Skeletal muscle cell (primary cell): Measurements from ENCODE around the gene MRAS.

Source experiments
- DNase-seq: peaks from one replicate; pipeline ENCODE4 v3.0.0-alpha.2; 2010; ENCODE audit warnings: low read depth
- H3K4me3 ChIP-seq: 2 replicates; pipeline ENCODE4 v1.5.1; 2011; ENCODE audit warnings: low read depth, mild to moderate bottlenecking, control low read depth, low read length, moderate library complexity

MRAS gene

DNA sequence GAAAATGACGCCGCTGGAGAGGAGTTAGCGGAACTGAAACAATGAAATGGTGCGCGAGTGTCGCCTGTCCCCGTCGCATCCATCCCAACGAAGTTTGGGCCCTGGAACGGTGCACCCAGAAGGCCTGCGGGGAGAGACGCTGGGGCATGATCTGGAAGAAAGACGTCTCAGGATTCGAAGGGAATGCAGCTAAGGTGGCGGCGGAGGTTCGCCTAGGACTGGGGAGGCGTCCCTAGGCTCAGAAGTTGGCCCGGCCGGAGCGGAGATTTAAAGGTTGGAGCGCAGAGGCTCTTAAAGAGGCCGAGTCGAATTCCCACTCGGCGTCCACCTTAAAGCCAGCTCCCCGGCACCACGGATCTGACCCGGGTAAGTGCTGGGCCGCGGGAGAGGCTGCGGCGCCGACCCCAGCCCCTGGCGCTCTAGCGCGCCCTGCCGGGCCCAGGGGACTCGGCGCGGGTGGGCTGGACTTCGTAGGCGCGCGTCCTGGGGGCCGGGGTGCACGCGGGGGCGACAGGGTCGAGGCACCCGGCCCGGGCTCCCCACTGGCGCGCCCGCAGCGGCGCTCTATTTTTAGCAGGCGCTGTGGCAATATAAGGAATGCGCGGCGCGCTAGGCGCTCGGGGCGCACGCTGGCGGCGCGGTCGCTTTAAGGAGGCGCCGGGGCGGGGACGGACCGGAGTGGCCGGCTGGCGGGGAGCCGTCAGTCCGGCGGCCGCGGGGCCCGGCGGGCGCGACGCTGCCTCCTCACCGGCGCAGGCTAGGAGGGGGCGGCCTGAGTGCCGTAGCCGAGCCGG, at the start of gene MRAS:
MRAS (plus strand) TSS at position 620 of the 794 bp plus-strand sequence. CDS start 24,305 bp downstream, outside the sequence.
- no peak for DNase-seq
- peak within 1 kb of the TSS; percentile 66 for H3K4me3 ChIP-seq

GRCh38 chr3:138300647-138301046, 47.7 kb upstream of the MRAS start:
- no peak overlapping the region for H3K4me3 ChIP-seq
- no peak for DNase-seq

- DNase-seq: no peak
- no peak overlapping the region for H3K4me3 ChIP-seq
Measured at GRCh38 chr3:138303474-138303873, 44.9 kb upstream of the MRAS start.

GRCh38 chr3:138307899-138308298, 40.5 kb upstream of the MRAS start:
- DNase-seq: no peak
- H3K4me3 ChIP-seq: no peak overlapping the region

GRCh38 chr3:138308783-138309182, 39.6 kb upstream of the MRAS start:
- H3K4me3 ChIP-seq: no peak overlapping the region
- DNase-seq: no peak

DNA sequence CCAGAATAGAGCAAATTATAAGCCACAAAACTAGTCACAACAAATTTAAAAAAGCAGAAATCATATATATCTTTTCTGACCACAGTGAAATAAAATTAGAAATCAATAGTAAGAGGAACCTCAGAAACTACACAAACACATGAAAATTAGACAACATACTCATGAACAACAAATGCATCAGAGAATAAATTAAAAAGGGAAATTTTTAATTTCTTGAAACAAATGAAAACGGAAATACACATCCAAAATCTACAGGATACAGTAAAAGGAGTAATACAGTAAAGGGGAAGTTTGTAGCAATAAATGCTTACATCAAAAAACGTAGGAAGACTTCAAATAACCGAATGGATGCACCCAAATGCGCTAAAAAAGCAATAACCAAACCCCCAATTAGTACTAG, 37.9 kb upstream of the MRAS start:
- H3K4me3 ChIP-seq: no peak overlapping the region
- DNase-seq: no peak

DNA sequence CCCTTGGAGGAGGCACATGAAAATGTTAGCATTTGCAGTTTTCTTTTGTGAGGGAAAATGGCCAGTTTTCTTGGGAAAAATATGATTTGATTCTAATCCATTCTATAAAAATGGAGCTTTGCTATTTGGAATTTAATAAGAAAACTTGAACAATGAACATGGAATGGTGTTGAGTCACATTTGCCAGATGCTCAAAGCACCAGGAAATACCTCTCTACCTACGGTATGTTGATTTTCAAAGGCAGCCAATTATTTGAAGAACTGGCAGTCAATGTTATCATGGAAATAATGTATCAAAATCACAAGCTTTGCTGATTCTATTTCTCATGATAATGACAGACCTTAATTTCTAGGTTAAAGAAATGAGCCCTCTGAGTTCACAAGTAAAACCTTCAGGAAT, 33.6 kb upstream of the MRAS start:
- no peak for DNase-seq
- no peak overlapping the region for H3K4me3 ChIP-seq

GRCh38 chr3:138317687-138318086, 30.7 kb upstream of the MRAS start:
- no peak overlapping the region for H3K4me3 ChIP-seq
- DNase-seq: no peak

DNA sequence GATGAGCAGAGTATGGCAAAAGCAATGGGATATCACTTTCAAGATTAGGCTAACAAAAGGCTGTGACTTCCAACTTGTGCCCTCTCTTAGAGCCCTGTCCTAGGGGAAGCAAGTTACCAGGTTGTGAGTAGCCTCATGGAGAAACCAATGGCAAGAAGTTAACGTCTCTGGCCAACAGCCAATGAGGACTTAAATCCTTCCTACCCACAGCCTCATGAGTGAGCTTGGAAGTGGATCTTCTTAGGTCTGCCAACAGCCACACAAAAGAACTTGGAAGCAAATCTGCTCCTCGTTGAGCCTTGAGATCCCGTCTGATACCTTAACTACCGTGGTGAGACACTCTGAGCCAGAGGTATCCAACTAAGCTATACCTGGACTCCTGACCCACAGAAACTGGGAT, 24.4 kb upstream of the MRAS start:
- no peak overlapping the region for H3K4me3 ChIP-seq
- DNase-seq: no peak

GRCh38 chr3:138325990-138326389, 22.4 kb upstream of the MRAS start:
- no peak overlapping the region for H3K4me3 ChIP-seq
- no peak for DNase-seq

GRCh38 chr3:138326866-138327595, 21.3 kb upstream of the MRAS start:
- DNase-seq: no peak

DNA sequence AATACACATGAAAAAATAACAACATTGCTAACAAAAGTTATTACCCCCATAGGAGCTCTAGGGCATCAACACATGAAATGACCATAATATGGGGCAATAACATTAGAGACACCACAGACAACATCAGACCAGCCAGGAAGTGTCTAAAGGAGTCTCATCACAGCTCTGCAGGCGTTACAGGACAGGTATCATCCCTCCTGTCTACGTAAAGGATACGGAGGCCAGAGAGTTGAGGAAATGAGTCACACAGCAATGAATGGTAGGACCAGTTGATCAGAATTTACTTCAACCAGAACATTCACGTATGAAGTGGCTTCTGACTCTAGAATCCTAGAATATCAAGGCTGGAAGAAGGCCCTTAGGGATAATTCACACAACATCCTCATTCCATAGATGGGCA, 20.5 kb upstream of the MRAS start:
- DNase-seq: no peak
- H3K4me3 ChIP-seq: no peak overlapping the region

More at GRCh38 chr3:138326866-138327595, 21.3 kb upstream of the MRAS start:
- H3K4me3 ChIP-seq: no peak overlapping the region

DNA sequence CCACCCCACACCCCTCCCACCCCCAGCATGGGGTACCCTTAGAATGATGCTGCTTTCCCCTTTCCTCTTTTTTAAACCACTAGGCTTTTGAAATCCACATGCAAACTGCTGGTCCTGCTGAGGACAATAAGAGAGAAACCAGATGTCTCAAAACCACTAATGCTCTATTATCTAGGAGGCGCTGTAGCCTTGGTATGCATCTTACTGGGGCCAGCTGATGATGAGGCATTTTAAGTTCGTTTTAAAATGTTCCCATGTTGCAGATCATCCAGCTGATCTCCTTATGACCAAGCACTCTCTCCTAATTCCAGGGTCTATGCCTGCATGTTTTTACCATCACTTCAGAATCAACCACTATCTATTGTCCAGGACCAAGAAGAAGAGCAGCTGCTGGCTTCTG, 20.0 kb upstream of the MRAS start:
- no peak overlapping the region for H3K4me3 ChIP-seq
- DNase-seq: no peak

- peak; percentile 35 for DNase-seq
- H3K4me3 ChIP-seq: peak within 1 kb of the TSS; percentile 67
Measured at GRCh38 chr3:138329127-138329983, 19.0 kb upstream of the MRAS start, which contains the start of gene NME9. Gene NME9, minus strand, starts transcription at chr3:138329851. Its CDS starts 516 bp downstream, at chr3:138329335.

- peak overlapping the region; percentile 67 for H3K4me3 ChIP-seq
- DNase-seq: no peak
Measured at GRCh38 chr3:138329984-138330293, 18.4 kb upstream of the MRAS start.

DNA sequence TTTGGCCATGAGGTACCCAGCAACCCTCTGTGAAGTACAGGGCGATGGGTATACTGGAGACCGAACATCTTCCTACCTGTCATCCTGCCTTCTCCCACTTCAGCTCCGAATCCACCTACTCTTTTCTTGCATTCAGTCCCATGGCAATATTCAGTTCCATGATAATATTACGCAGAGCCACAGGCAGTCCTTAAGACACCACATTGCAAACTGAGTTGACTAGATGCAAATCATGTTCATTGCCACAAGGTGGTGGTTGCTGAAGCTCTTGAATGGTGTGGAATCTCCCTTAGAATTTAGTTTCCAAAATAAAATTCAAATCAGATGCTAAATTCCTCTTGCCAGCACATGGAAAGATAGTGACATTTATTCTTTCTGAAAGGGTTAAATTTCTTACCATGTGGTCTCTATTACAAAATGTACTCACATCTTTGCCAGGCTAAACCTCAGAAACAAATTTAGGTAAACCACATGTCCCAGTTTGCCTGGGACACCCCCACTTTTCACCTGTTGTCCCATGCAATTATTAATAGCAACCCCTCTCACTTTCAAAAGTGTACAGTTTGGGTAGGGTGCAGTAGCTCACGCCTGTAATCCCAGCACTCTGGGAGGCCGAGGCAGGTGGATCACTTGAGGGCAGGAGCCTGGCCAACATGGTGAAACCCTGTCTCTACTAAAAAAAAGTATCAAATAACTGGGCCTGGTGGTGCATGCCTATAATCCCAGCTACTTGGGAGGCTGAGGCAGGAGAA, 17.1 kb upstream of the MRAS start:
- H3K4me3 ChIP-seq: no peak overlapping the region
- no peak for DNase-seq

- no peak for DNase-seq
- no peak overlapping the region for H3K4me3 ChIP-seq
Measured at GRCh38 chr3:138332472-138333073, 15.8 kb upstream of the MRAS start.

DNA sequence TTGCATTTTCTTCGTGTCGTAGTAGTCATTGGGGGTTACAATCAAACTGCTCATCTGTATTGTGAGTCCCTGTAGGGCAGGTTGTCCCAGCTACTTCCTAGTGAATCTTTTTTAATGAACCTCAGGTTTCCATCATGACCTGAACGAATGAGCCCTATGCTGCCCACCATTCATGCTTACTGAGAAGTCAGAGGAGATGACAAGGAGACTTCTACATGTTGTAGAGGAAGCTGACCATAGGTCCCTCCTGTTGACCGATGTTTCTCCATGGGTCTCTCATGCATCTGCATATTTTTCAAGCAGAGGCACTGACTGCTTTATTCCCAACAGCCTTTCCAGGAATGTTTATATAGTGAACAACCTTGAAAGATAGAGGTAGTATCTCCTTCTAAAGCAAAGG, 13.8 kb upstream of the MRAS start:
- no peak overlapping the region for H3K4me3 ChIP-seq
- no peak for DNase-seq

DNA sequence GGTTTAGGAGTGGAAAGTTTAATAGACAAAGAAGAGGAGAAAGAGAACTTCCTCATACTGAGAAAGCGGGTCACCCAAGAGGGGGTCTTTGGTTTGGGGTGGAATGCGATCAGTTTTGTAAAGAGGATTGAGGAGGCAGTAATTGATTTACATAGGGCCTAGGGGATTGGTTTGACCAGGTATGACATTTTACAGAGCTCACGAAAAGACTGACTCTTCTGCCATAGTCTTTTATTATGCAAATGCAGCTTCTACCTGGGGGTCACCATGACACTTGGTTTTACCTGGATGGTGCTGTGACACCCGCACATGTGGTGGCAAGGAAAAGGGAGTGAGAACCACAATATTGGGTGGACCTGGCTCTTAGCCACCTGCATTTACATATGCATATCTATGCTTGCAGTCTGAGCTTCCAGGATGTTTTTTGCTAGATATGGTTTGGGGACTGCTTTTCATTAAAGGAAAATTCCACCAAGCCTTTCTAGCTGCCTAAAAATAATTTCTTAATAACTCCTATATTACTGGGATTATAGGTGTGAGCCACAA, 11.9 kb upstream of the MRAS start:
- H3K4me3 ChIP-seq: no peak overlapping the region
- DNase-seq: no peak
